NCI-H345 treated with DMSO at 0.1 percent for 48 hours (cell line): Measurements from ENCODE around the gene VWA1.
"Not testable (repeated sequence)": the region's sequence is repeated elsewhere in the genome, so short reads cannot be mapped to it uniquely, and the experiment has no call there.

ENCODE experiments used
- DNase-seq: peaks from one replicate; lab custom pipeline; 2025; ENCODE audit not compliant: unreplicated experiment; lab: John Stamatoyannopoulos, UW

VWA1 gene

GRCh38 chr1:1422465-1423244 lies 12.8 kb upstream of the VWA1 start:
- no peak for DNase-seq

- no peak for DNase-seq
Observed at GRCh38 chr1:1423245-1423597, 12.3 kb upstream of the VWA1 start.

- DNase-seq = no peak
Observed at GRCh38 chr1:1424707-1425106, 10.8 kb upstream of the VWA1 start.

GRCh38 chr1:1425426-1425752 lies 10.1 kb upstream of the VWA1 start:
- no peak for DNase-seq

- no peak for DNase-seq
Observed at GRCh38 chr1:1425753-1426495, 9.6 kb upstream of the VWA1 start.

GRCh38 chr1:1426496-1427105 lies 8.9 kb upstream of the VWA1 start:
- no peak for DNase-seq

- DNase-seq = no peak
Observed at GRCh38 chr1:1427106-1427819, 8.2 kb upstream of the VWA1 start.

- no peak for DNase-seq
Observed at GRCh38 chr1:1427820-1428148, 7.7 kb upstream of the VWA1 start.

- no peak for DNase-seq
Observed at GRCh38 chr1:1428174-1428573, 7.3 kb upstream of the VWA1 start.

GRCh38 chr1:1428967-1429366 lies 6.5 kb upstream of the VWA1 start:
- DNase-seq = not testable (repeated sequence)

- DNase-seq = no peak
Observed at GRCh38 chr1:1429671-1430073, 5.8 kb upstream of the VWA1 start.

GRCh38 chr1:1430114-1430982 lies 5.1 kb upstream of the VWA1 start:
- no peak for DNase-seq

GRCh38 chr1:1430992-1431844 lies 4.3 kb upstream of the VWA1 start:
- no peak for DNase-seq

GRCh38 chr1:1431845-1432273 lies 3.6 kb upstream of the VWA1 start:
- no peak for DNase-seq

- DNase-seq = no peak
Observed at GRCh38 chr1:1432274-1432950, 3.1 kb upstream of the VWA1 start.

- DNase-seq = no peak
Observed at GRCh38 chr1:1432951-1433803, 2.3 kb upstream of the VWA1 start.

- no peak for DNase-seq
Observed at GRCh38 chr1:1433804-1434130, 1.7 kb upstream of the VWA1 start.

- no peak for DNase-seq
Observed at GRCh38 chr1:1434131-1434823, 1.2 kb upstream of the VWA1 start.
